ENCODE measurements around the gene STX10. TPM values are rescaled to one million over a fixed set of nuclear protein-coding genes. Genes with fewer than 3 reads are reported as not detected.
"Not testable (repeated sequence)": the region's sequence is repeated elsewhere in the genome, so short reads cannot be mapped to it uniquely, and the experiment has no call there.

The STX10 gene
- total RNA-seq, 2 experiments from 2014 or later, result 66.8 to 72.4 TPM

DNA sequence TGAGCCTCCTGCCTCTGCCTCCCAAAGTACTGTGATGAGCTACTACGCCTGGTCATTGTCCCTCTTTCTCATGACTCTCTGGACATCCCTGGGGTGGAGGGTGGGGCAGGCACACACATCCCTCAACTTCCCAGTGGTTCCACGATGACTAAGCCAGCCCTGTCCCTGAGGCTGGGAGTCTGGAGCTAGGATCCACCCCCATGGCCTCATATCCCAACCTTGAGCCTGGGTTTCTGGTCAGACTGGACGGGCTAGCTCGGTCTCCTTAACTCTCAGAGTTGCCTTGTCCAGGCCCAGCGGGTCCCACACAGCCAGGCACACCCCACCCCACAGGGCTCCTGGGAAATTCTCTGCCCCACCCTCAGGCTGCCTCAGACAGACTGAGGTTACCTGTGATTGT is 19.6 kb upstream of the STX10 start:
- DNase-seq (no peak), ATAC-seq (no peak)
- CTCF ChIA-PET, result interaction anchor here (1.1 to 5.4 kb wide), 4 partner anchors 14 to 204 kb away, joined by 3 to 37 read pairs (median 20); no protein-coding TSS in a partner anchor
- intact Hi-C loops (cut with micrococcal nuclease), result no loop called here
- peaks cover 69% of the 10 kb centered on the region for H3K4me1 Mint-ChIP-seq (ENCODE audit: low read depth)
- H3K4me3 Mint-ChIP-seq, result peak overlapping the region; percentile 7
- TF ChIP-seq, protein P1, sequence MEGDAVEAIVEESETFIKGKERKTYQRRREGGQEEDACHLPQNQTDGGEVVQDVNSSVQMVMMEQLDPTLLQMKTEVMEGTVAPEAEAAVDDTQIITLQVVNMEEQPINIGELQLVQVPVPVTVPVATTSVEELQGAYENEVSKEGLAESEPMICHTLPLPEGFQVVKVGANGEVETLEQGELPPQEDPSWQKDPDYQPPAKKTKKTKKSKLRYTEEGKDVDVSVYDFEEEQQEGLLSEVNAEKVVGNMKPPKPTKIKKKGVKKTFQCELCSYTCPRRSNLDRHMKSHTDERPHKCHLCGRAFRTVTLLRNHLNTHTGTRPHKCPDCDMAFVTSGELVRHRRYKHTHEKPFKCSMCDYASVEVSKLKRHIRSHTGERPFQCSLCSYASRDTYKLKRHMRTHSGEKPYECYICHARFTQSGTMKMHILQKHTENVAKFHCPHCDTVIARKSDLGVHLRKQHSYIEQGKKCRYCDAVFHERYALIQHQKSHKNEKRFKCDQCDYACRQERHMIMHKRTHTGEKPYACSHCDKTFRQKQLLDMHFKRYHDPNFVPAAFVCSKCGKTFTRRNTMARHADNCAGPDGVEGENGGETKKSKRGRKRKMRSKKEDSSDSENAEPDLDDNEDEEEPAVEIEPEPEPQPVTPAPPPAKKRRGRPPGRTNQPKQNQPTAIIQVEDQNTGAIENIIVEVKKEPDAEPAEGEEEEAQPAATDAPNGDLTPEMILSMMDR (IDR thresholded peaks at IDR 0.05), result no peak
- no peaks in the 10 kb centered on the region for H3K9me3 Mint-ChIP-seq
- H3K27ac Mint-ChIP-seq, result peak overlapping the region; percentile 96
- H3K36me3 Mint-ChIP-seq (ENCODE audit: low read depth), result peaks cover 2% of the 10 kb centered on the region
- POLR2A ChIA-PET, result interaction anchor here (1.6 to 11.9 kb wide), 2 partner anchors 12 to 16 kb away, joined by 6 to 226 read pairs; partner anchors contain the start of genes IER2 and STX10
- H3K27me3 Mint-ChIP-seq, result no peaks in the 10 kb centered on the region

DNA sequence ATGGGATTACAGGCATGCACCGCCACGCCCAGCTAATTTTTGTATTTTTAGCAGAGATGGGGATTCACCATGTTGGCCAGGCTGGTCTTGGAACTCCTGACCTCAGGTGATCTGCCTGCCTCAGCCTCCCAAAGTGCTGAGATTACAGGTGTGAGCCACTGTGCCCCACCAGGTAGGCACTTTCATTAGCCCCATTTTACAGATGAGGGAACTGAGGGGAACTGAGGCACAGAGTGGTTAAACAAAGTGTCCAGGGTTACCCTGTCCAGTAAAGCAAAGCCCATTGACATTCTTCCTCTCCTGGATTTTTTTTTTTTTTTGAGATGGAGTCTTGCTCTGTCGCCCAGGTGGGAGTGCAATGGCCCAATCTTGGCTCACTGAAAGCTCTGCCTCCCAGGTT is 16.0 kb upstream of the STX10 start:
- ATAC-seq; H3K4me3 Mint-ChIP-seq; H3K9me3 Mint-ChIP-seq; H3K36me3 Mint-ChIP-seq (ENCODE audit: low read depth); DNase-seq; H3K27me3 Mint-ChIP-seq; intact Hi-C loops (cut with micrococcal nuclease): not testable (repeated sequence)
- Mint-ChIP-seq H3K27ac (peak overlapping the region; percentile 96), H3K4me1 (ENCODE audit: low read depth) (peaks cover 67% of the 10 kb centered on the region)
- ChIA-PET CTCF (interaction anchor here (4.7 kb wide), 1 partner anchor 10 kb away, joined by 37 read pairs; no protein-coding TSS in a partner anchor), POLR2A (interaction anchor here (11.9 kb wide), 1 partner anchor 12 kb away, joined by 226 read pairs; the partner anchor contains the start of genes IER2 and STX10)

DNA sequence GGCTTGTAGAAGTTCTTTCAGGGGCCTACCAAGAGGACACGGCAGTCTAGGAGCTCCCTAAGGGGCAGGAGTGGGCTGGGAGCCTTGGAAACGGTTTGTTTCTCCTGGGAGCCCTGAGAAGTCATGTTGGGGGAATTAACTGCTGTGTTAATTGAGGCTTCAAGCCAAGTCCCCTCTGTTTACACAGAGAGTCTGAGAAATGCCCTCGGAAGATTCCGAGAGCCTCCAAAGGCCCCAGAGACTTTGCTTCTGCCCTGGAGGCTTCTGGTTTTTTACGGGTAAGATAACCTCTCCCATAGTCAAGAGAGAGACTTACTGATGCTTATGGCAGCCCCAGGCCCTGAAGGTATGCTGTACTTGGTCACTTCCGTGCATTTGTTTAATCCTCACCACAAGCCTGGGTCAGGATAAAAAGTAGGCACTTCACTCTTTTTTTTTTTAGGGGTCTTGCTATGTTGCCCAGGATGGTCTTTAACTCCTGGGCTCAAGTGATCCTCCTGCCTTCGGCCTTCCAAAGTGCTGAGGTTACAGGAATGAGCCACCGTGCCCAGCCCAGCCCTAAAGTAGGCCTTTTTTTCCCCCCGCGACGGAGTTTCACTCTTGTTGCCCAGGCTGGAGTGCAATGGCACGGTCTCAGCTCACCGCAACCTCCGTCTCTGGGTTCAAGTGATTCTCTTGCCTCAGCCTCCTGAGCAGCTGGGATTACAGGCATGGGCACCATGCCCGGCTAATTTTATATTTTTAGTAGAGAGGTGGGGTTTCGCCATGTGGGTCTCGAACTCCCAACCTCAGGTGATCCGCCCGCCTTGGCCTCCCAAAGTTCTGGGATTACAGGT is 15.2 kb upstream of the STX10 start:
- ATAC-seq (no peak), DNase-seq (no peak)
- intact Hi-C loops (cut with micrococcal nuclease), result no loop called here
- Mint-ChIP-seq H3K4me3 (no peak overlapping the region), H3K27me3 (no peaks in the 10 kb centered on the region), H3K4me1 (ENCODE audit: low read depth) (peaks cover 66% of the 10 kb centered on the region), H3K27ac (peak overlapping the region; percentile 92), H3K9me3 (no peaks in the 10 kb centered on the region), H3K36me3 (ENCODE audit: low read depth) (peaks cover 2% of the 10 kb centered on the region)
- ChIA-PET CTCF (interaction anchor here (1.1 to 1.8 kb wide), 4 partner anchors 9 to 17 kb away, joined by 3 to 9 read pairs (median 5); no protein-coding TSS in a partner anchor), POLR2A (interaction anchor here (0.8 to 11.9 kb wide), 3 partner anchors 8 to 64 kb away, joined by 3 to 226 read pairs (median 18); partner anchors contain the start of genes IER2 and STX10)
- TF ChIP-seq, protein P1 (IDR thresholded peaks at IDR 0.05), result no peak

DNA sequence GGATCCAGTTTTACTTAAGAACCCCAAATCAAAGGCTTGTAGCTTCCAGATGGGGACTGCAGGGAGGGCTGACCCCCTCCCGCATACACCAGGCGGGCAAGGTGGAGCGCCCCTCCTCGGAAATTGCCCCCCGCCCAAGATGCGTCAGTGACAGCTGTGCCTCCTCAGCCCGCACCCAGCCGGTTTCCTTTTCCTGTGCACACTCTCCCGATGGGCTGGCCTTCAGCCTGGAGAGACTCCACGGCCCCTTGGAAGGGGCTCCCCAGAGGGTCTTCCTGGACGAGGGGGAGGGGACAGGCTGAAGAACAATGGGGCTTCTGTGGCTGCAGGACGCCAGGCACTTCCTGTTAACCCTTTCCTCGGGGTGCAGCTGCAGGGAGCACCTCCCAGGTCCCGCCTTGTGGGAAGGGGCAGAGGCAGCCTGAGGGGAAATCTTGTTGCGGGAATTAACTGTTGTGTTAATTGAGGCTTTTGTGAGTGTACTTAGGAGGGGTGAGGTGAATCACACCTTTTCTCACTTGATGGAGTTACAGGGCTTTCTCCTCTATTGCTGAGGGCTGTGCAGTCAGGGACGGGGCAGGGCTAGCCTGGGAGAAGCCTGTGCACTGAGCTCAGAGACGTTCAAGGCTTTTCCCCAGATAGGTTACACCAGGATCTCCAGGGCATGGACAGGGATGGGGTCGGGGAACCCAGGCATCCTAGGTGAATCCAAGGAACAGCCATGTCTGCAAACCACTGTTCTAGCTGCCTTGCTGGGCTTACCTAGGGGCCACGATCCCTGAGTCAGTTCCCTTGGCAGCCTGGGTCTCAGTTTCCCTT is 14.4 kb upstream of the STX10 start:
- POLR2A ChIA-PET, result interaction anchor here (0.8 to 11.9 kb wide), 5 partner anchors 9 to 80 kb away, joined by 3 to 226 read pairs (median 4); partner anchors contain the start of genes IER2 and STX10
- H3K4me3 Mint-ChIP-seq, result peak overlapping the region; percentile 84
- peaks cover 62% of the 10 kb centered on the region for H3K4me1 Mint-ChIP-seq (ENCODE audit: low read depth)
- DNase-seq (peak; percentile 50), ATAC-seq (no peak)
- H3K9me3 Mint-ChIP-seq, result no peaks in the 10 kb centered on the region
- H3K36me3 Mint-ChIP-seq (ENCODE audit: low read depth), result peaks cover 2% of the 10 kb centered on the region
- TF ChIP-seq, protein P1 (IDR thresholded peaks at IDR 0.05), result no peak
- no peaks in the 10 kb centered on the region for H3K27me3 Mint-ChIP-seq
- intact Hi-C loops (cut with micrococcal nuclease), result no loop called here
- peak overlapping the region; percentile 92 for H3K27ac Mint-ChIP-seq
- CTCF ChIA-PET, result interaction anchor here (0.6 to 1.8 kb wide), 7 partner anchors 8 to 187 kb away, joined by 3 to 9 read pairs (median 4); no protein-coding TSS in a partner anchor

Measured in activated CD8-positive, alpha-beta T cell treated with anti-CD3 and anti-CD28 coated beads for 36 hours (primary cell).